ENCODE measurements around the gene MYOZ2. TPM values are rescaled to one million over a fixed set of nuclear protein-coding genes. Genes with fewer than 3 reads are reported as not detected.
A peak's percentile ranks its signal among the peaks of the same experiment; 100 is the strongest.
"Not testable (repeated sequence)": the region's sequence is repeated elsewhere in the genome, so short reads cannot be mapped to it uniquely, and the experiment has no call there.

The MYOZ2 gene
- total RNA-seq, 1 experiment from 2014 or later: 1.6 TPM

- Histone ChIP-seq H3K27ac (no peak overlapping the region), H3K27me3 (no peaks in the 10 kb centered on the region), H3K4me3 (no peak overlapping the region), H3K4me1 (peaks cover 4% of the 10 kb centered on the region), H3K36me3 (no peaks in the 10 kb centered on the region), H3K9me3 (replicated peaks) (no peaks in the 10 kb centered on the region)
- DNase-seq: no peak
Measured at GRCh38 chr4:119113033-119113655, 22.5 kb upstream of the MYOZ2 start.

DNA sequence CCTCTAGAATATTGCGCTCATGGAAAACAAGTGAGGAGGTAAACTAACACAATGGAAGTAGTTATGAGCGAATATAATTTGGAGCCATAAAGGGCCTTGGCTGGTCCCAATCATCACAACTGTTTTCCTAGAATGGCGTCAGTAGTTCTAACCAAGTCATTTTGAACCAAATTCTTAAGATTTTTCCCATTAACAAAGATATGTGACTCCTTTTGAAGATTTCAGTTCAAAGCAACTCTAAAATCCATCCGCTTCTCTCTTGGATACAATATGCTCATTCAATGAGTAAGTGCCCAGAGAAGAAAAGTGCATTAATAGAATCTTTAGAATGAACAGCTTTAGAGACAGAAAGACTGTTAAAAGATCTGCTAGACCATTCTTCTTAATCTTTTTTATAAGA, 19.6 kb upstream of the MYOZ2 start:
- Histone ChIP-seq H3K4me3 (no peak overlapping the region), H3K27ac (no peak overlapping the region), H3K9me3 (replicated peaks) (no peaks in the 10 kb centered on the region), H3K27me3 (no peaks in the 10 kb centered on the region), H3K4me1 (peaks cover 4% of the 10 kb centered on the region), H3K36me3 (no peaks in the 10 kb centered on the region)
- DNase-seq: no peak

GRCh38 chr4:119116925-119117900, 18.4 kb upstream of the MYOZ2 start:
- Histone ChIP-seq H3K4me3 (no peak overlapping the region), H3K4me1 (peaks cover 4% of the 10 kb centered on the region), H3K27ac (no peak overlapping the region), H3K27me3 (no peaks in the 10 kb centered on the region), H3K36me3 (no peaks in the 10 kb centered on the region), H3K9me3 (replicated peaks) (no peaks in the 10 kb centered on the region)
- no peak for DNase-seq

GRCh38 chr4:119118397-119118796, 17.2 kb upstream of the MYOZ2 start:
- Histone ChIP-seq H3K4me3 (no peak overlapping the region), H3K9me3 (replicated peaks) (no peaks in the 10 kb centered on the region), H3K36me3 (no peaks in the 10 kb centered on the region), H3K27me3 (no peaks in the 10 kb centered on the region), H3K4me1 (peaks cover 1% of the 10 kb centered on the region), H3K27ac (no peak overlapping the region)
- no peak for DNase-seq

DNA sequence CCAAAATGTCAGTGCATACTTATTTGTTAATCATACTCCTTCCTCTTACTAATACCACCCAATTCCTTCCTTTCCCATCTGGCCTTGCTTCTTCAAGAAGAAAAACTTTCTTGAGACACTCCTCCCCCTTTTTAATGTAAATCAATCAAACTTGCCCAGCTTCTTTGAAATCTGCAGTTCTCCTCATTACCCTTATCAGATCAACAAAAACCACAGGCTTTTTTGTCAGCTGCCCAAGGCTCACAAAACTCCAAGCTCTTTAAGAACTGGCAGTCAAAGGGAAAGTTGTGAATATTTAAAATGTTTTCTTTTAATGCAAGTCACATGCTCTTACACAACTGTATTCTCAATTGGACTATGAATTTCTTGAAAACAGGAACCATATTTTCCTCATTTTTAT, 11.3 kb upstream of the MYOZ2 start:
- peak in 1 of 2 experiments; percentile 35 for DNase-seq
- Histone ChIP-seq H3K36me3 (no peaks in the 10 kb centered on the region), H3K27ac (no peak overlapping the region), H3K4me3 (no peak overlapping the region), H3K27me3 (no peaks in the 10 kb centered on the region), H3K9me3 (replicated peaks) (no peaks in the 10 kb centered on the region), H3K4me1 (peaks cover 9% of the 10 kb centered on the region)

GRCh38 chr4:119125931-119126330, 9.7 kb upstream of the MYOZ2 start:
- Histone ChIP-seq H3K27ac (no peak overlapping the region), H3K4me1 (peaks cover 16% of the 10 kb centered on the region), H3K4me3 (no peak overlapping the region), H3K27me3 (no peaks in the 10 kb centered on the region), H3K9me3 (replicated peaks) (no peaks in the 10 kb centered on the region), H3K36me3 (no peaks in the 10 kb centered on the region)
- no peak for DNase-seq

- no peak overlapping the region for H3K27ac ChIP-seq
- H3K9me3 ChIP-seq (replicated peaks): no peaks in the 10 kb centered on the region
- DNase-seq: no peak
- no peaks in the 10 kb centered on the region for H3K36me3 ChIP-seq
- no peak overlapping the region for H3K4me3 ChIP-seq
- H3K4me1 ChIP-seq: peaks cover 18% of the 10 kb centered on the region
- no peaks in the 10 kb centered on the region for H3K27me3 ChIP-seq
Measured at GRCh38 chr4:119128148-119128547, 7.5 kb upstream of the MYOZ2 start.

GRCh38 chr4:119130365-119131065, 5.1 kb upstream of the MYOZ2 start:
- H3K36me3 ChIP-seq: no peaks in the 10 kb centered on the region
- no peak overlapping the region for H3K4me3 ChIP-seq
- no peaks in the 10 kb centered on the region for H3K27me3 ChIP-seq
- no peaks in the 10 kb centered on the region for H3K9me3 ChIP-seq (replicated peaks)
- peaks cover 15% of the 10 kb centered on the region for H3K4me1 ChIP-seq
- no peak overlapping the region for H3K27ac ChIP-seq
- DNase-seq: no peak

GRCh38 chr4:119131164-119131563, 4.5 kb upstream of the MYOZ2 start:
- H3K27ac ChIP-seq: no peak overlapping the region
- no peaks in the 10 kb centered on the region for H3K36me3 ChIP-seq
- H3K9me3 ChIP-seq (replicated peaks): no peaks in the 10 kb centered on the region
- H3K27me3 ChIP-seq: no peaks in the 10 kb centered on the region
- peaks cover 22% of the 10 kb centered on the region for H3K4me1 ChIP-seq
- no peak overlapping the region for H3K4me3 ChIP-seq
- no peak for DNase-seq

DNA sequence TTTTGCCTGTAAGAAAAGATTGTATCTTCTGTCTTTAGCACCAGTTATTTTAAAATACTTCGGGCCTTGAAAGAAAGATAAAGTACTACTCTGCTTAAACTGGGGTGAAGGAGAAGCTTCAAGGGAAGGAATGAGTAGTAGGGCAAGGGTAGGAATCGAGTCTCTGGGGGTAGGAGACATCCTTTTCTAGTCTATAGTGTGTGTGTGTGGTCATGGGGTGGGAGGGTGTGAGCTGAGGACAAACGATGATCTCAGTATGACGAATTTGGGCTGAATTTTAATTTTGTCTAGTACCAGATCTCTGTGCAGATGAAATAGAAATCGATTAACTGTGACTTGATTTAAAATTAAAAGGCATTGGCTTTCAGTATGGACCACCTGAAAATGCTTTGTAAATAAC, 3.3 kb upstream of the MYOZ2 start:
- Histone ChIP-seq H3K27ac (no peak overlapping the region), H3K4me1 (peaks cover 31% of the 10 kb centered on the region), H3K27me3 (no peaks in the 10 kb centered on the region), H3K4me3 (no peak overlapping the region), H3K9me3 (replicated peaks) (no peaks in the 10 kb centered on the region), H3K36me3 (no peaks in the 10 kb centered on the region)
- DNase-seq: no peak

- Histone ChIP-seq H3K4me3 (no peak overlapping the region), H3K27ac (peak overlapping the region; percentile 79)
- peak; percentile 56 to 86 for DNase-seq
Measured at GRCh38 chr4:119136546-119136945, 914 bp downstream of the MYOZ2 start.

GRCh38 chr4:119138046-119138445, 2.4 kb downstream of the MYOZ2 start:
- DNase-seq: peak; percentile 38 to 52
- Histone ChIP-seq H3K27ac (peak overlapping the region; percentile 79), H3K9me3 (replicated peaks) (no peaks in the 10 kb centered on the region), H3K4me3 (no peak overlapping the region), H3K27me3 (no peaks in the 10 kb centered on the region), H3K4me1 (peaks cover 42% of the 10 kb centered on the region), H3K36me3 (no peaks in the 10 kb centered on the region)

More at GRCh38 chr4:119136546-119136945, 914 bp downstream of the MYOZ2 start:
- Histone ChIP-seq H3K27me3 (no peaks in the 10 kb centered on the region), H3K4me1 (peaks cover 42% of the 10 kb centered on the region), H3K36me3 (no peaks in the 10 kb centered on the region), H3K9me3 (replicated peaks) (no peaks in the 10 kb centered on the region)

DNA sequence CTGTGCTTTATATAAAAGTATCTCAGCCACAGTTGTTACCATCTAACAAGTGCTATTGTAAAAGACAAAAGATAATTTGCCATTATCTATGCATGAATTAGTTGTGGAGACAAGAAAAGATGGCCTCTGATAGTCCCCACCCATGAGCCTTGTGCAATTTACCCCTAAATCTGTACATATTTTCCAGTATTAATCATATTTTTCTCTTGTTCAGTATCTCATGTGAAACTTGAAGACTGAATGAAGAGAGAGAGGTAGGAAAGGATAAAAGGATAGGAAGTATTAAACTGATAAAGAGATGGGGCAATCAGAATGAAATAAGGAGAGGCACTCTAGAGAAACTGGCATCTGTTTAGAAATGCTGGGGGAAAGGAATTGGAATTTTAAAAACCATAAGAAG, 3.7 kb downstream of the MYOZ2 start:
- Histone ChIP-seq H3K36me3 (no peaks in the 10 kb centered on the region), H3K9me3 (replicated peaks) (no peaks in the 10 kb centered on the region), H3K4me1 (peaks cover 42% of the 10 kb centered on the region), H3K4me3 (no peak overlapping the region), H3K27ac (no peak overlapping the region), H3K27me3 (no peaks in the 10 kb centered on the region)
- DNase-seq: no peak

DNA sequence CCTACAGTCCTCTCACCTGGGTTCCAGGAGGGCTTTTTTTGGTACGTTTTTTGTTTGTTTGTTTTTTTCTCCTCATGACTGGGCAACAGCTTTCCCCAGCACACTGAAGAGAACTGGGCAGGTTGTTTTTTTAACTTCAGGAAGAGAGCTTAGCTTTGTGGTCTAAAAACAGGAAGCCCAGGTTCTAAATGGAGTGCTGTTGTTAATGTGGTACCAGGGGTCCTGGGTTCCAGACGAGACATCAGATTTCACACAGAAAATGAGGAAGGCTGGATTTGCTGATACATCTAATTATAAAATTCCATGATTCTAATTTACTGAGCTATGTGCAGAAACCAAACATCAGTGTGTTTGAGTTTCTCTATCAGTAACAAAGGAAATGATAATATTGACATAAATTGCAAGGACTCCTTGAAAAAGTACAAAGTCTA, 4.2 kb downstream of the MYOZ2 start:
- H3K9me3 ChIP-seq (replicated peaks): no peaks in the 10 kb centered on the region
- H3K27me3 ChIP-seq: no peaks in the 10 kb centered on the region
- no peak overlapping the region for H3K4me3 ChIP-seq
- H3K36me3 ChIP-seq: no peaks in the 10 kb centered on the region
- H3K4me1 ChIP-seq: peaks cover 42% of the 10 kb centered on the region
- no peak for DNase-seq
- no peak overlapping the region for H3K27ac ChIP-seq

DNA sequence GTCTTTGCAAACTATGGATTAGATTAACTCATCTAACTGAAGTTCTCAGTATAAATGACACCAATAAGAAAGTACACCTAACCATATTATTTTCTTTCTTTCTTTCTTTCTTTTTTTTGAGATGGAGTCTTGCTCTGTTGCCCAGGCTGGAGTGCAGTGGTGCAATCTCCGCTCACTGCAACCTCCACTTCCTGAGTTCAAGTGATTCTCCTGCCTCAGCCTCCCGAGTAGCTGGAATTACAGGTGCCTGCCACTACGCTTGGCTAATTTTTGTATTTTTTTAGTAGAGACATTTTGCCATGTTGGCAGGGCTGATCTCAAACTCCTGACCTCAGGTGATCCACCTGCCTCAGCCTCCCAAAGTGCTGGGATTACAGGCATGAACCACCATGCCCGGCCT, 5.7 kb downstream of the MYOZ2 start:
- peaks cover 29% of the 10 kb centered on the region for H3K4me1 ChIP-seq
- not testable (repeated sequence) for H3K27me3 ChIP-seq; H3K27ac ChIP-seq; H3K4me3 ChIP-seq; H3K9me3 ChIP-seq (replicated peaks); H3K36me3 ChIP-seq; DNase-seq
